Midbrain (tissue), 1 donor: ENCODE data around the gene MACROD1.

Experiments used
- DNase-seq: peaks from one replicate; lab custom pipeline; 2025; lab: John Stamatoyannopoulos, UW

Gene MACROD1

GRCh38 chr11:64128255-64129006 lies 37.5 kb downstream of the MACROD1 start:
- DNase-seq: no peak

GRCh38 chr11:64127267-64128072 lies 38.4 kb downstream of the MACROD1 start:
- no peak for DNase-seq

- no peak for DNase-seq
Measured at GRCh38 chr11:64126796-64127195, 39.1 kb downstream of the MACROD1 start.

- DNase-seq: no peak
Measured at GRCh38 chr11:64126371-64126770, 39.5 kb downstream of the MACROD1 start.

- no peak for DNase-seq
Measured at GRCh38 chr11:64125676-64126075, 40.2 kb downstream of the MACROD1 start.

GRCh38 chr11:64124147-64124546 lies 41.8 kb downstream of the MACROD1 start:
- no peak for DNase-seq

- DNase-seq: no peak
Measured at GRCh38 chr11:64123679-64124078, 42.2 kb downstream of the MACROD1 start.

- no peak for DNase-seq
Measured at GRCh38 chr11:64122411-64123410, 43.2 kb downstream of the MACROD1 start.

GRCh38 chr11:64121663-64122410 lies 44.1 kb downstream of the MACROD1 start:
- DNase-seq: no peak

- no peak for DNase-seq
Measured at GRCh38 chr11:64120951-64121569, 44.9 kb downstream of the MACROD1 start.

GRCh38 chr11:64119700-64120099 lies 46.2 kb downstream of the MACROD1 start:
- DNase-seq: no peak

- DNase-seq: no peak
Measured at GRCh38 chr11:64118876-64119665, 46.8 kb downstream of the MACROD1 start.

GRCh38 chr11:64117763-64118459 lies 48.0 kb downstream of the MACROD1 start:
- DNase-seq: no peak

- DNase-seq: no peak
Measured at GRCh38 chr11:64115531-64116522, 50.1 kb downstream of the MACROD1 start.

GRCh38 chr11:64114231-64114630 lies 51.7 kb downstream of the MACROD1 start:
- DNase-seq: no peak

GRCh38 chr11:64113462-64113780 lies 52.5 kb downstream of the MACROD1 start:
- DNase-seq: no peak

- no peak for DNase-seq
Measured at GRCh38 chr11:64112771-64113461, 53.0 kb downstream of the MACROD1 start.
